ENCODE measurements around the gene NHLRC1.

- TF ChIP-seq, protein P1, sequence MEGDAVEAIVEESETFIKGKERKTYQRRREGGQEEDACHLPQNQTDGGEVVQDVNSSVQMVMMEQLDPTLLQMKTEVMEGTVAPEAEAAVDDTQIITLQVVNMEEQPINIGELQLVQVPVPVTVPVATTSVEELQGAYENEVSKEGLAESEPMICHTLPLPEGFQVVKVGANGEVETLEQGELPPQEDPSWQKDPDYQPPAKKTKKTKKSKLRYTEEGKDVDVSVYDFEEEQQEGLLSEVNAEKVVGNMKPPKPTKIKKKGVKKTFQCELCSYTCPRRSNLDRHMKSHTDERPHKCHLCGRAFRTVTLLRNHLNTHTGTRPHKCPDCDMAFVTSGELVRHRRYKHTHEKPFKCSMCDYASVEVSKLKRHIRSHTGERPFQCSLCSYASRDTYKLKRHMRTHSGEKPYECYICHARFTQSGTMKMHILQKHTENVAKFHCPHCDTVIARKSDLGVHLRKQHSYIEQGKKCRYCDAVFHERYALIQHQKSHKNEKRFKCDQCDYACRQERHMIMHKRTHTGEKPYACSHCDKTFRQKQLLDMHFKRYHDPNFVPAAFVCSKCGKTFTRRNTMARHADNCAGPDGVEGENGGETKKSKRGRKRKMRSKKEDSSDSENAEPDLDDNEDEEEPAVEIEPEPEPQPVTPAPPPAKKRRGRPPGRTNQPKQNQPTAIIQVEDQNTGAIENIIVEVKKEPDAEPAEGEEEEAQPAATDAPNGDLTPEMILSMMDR (IDR thresholded peaks at IDR 0.05): no peak
- no peak for TF ChIP-seq POLR2A (IDR thresholded peaks at IDR 0.05)
Observed at GRCh38 chr6:18087396-18088165, 34.9 kb downstream of the NHLRC1 start.
